ENCODE results near the gene NRGN. TPM values are rescaled to one million over a fixed set of nuclear protein-coding genes. Genes with fewer than 3 reads are reported as not detected.

Gene NRGN
- polyA plus RNA-seq, 1 donor (not counting 4 experiments of a cell fraction or from before 2014, with no cell fraction given), result 0.97 TPM

DNA sequence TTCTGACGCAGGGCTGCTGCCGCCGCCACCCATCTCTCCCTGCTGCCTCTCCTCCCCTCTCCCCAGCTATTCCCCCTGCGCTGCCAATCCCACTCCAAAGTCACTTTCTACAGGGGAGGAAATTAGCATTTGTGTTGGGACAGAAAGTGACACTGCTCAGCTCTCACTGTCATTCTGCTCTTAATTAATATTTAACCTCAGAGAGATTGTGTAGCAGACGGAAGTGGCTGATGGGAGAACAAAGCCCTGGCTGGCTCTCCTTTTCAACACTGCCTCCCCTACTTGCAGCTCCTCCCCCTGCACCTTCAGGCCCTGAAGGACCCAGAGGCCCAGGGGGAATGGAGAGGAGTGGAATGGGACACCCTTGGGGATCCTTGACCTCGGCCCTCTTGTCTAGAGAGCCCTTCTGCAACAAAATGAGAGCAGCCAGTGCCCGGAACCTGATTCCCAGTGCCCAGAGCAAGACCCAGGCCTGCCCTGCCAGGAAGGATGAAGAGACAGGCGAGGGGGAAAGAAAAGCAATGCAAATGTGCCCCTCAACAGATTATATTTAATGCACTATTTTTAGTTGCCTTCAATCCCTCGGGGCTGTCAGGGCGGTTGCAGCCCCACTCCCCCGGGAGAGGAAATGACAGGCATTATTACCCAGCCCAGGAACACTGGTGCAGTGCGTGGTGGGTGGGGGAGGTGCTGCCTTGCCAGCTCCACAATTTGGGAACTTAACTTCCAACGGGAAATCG is 14.6 kb upstream of the NRGN start:
- no peak overlapping the region for H3K27ac ChIP-seq (ENCODE audit: control insufficient read depth, insufficient read depth, low read length)
- peaks cover 31% of the 10 kb centered on the region for H3K27me3 ChIP-seq (ENCODE audit: control insufficient read depth, extremely low read depth, insufficient read depth, low read length)
- peak overlapping the region in 1 of 3 experiments; percentile 9 for H3K4me3 ChIP-seq (ENCODE audit: control insufficient read depth in 2 of 3, extremely low read depth in 1 of 3, insufficient read depth in 2 of 3, low read depth in 1 of 3, low read length in 3 of 3)
- H4K20me1 ChIP-seq (ENCODE audit: control insufficient read depth, extremely low read depth, insufficient read depth, low read length), result no peaks in the 10 kb centered on the region
- H3K4me2 ChIP-seq (ENCODE audit: control insufficient read depth, extremely low read depth, insufficient read depth, low read depth, low read length), result peak overlapping the region; percentile 61
- dilution Hi-C loops (cut with MboI; ENCODE audit: extremely low pct_ligation_motif_present, low sequenced_read_pairs), result no loop called here
- H3K9ac ChIP-seq (ENCODE audit: control insufficient read depth, extremely low read depth, insufficient read depth, low read length), result no peak overlapping the region
- peaks cover 4% of the 10 kb centered on the region for H3K9me1 ChIP-seq (ENCODE audit: control insufficient read depth, extremely low read depth, insufficient read depth, low read length)
- peak overlapping the region; percentile 75 for H2AFZ ChIP-seq (ENCODE audit: control insufficient read depth, low read length)
- TF ChIP-seq, protein P1, sequence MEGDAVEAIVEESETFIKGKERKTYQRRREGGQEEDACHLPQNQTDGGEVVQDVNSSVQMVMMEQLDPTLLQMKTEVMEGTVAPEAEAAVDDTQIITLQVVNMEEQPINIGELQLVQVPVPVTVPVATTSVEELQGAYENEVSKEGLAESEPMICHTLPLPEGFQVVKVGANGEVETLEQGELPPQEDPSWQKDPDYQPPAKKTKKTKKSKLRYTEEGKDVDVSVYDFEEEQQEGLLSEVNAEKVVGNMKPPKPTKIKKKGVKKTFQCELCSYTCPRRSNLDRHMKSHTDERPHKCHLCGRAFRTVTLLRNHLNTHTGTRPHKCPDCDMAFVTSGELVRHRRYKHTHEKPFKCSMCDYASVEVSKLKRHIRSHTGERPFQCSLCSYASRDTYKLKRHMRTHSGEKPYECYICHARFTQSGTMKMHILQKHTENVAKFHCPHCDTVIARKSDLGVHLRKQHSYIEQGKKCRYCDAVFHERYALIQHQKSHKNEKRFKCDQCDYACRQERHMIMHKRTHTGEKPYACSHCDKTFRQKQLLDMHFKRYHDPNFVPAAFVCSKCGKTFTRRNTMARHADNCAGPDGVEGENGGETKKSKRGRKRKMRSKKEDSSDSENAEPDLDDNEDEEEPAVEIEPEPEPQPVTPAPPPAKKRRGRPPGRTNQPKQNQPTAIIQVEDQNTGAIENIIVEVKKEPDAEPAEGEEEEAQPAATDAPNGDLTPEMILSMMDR (optimal IDR thresholded peaks at IDR 0.05 in 1 of 3, IDR thresholded peaks at IDR 0.05 in 1 of 3, conservative IDR thresholded peaks at IDR 0.05 in 1 of 3; ENCODE audit: extremely low read depth in 1 of 3, insufficient read depth in 2 of 3, low read length in 3 of 3), result no peak
- no peak for TF ChIP-seq EZH2 (IDR thresholded peaks at IDR 0.05; ENCODE audit: low read length)
- no peaks in the 10 kb centered on the region for H3K79me2 ChIP-seq (ENCODE audit: control insufficient read depth, insufficient read depth, low read length)
- peaks cover 12% of the 10 kb centered on the region for H3K4me1 ChIP-seq (ENCODE audit: control insufficient read depth, extremely low read depth, insufficient read depth, low read length)
- FAIRE-seq (no peak), DNase-seq (ENCODE audit: low read depth, low spot score) (no peak)
- H3K9me3 ChIP-seq (ENCODE audit: control insufficient read depth, low read depth, low read length), result no peaks in the 10 kb centered on the region
- H3K36me3 ChIP-seq (ENCODE audit: control insufficient read depth in 2 of 2, extremely low read depth in 1 of 2, insufficient read depth in 2 of 2, low read length in 2 of 2), result no peaks in the 10 kb centered on the region

DNA sequence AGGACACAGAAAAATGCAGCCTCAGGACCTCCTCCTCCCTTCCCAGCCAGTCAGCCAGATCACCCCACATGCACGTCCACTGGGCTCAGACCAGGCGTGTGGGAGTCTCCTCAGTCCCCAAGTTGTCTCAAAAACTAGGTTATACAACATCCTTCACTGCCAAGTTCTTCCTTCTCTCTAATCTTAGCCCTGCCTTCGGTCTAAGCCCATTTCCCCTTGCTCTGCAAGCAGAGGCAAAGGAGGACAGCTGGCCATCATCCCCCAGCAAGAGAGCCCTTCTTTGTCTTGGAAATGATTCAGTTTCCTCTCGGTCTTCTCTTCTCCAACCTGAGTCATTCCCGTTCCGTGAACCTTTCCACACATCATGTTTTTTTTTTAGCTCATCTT is 14.0 kb upstream of the NRGN start:
- no peak overlapping the region for H3K27ac ChIP-seq (ENCODE audit: control insufficient read depth, insufficient read depth, low read length)
- no peak overlapping the region for H3K9ac ChIP-seq (ENCODE audit: control insufficient read depth, extremely low read depth, insufficient read depth, low read length)
- peaks cover 12% of the 10 kb centered on the region for H3K4me1 ChIP-seq (ENCODE audit: control insufficient read depth, extremely low read depth, insufficient read depth, low read length)
- dilution Hi-C loops (cut with MboI; ENCODE audit: extremely low pct_ligation_motif_present, low sequenced_read_pairs), result no loop called here
- peaks cover 30% of the 10 kb centered on the region for H3K27me3 ChIP-seq (ENCODE audit: control insufficient read depth, extremely low read depth, insufficient read depth, low read length)
- peak overlapping the region; percentile 75 for H2AFZ ChIP-seq (ENCODE audit: control insufficient read depth, low read length)
- no peaks in the 10 kb centered on the region for H4K20me1 ChIP-seq (ENCODE audit: control insufficient read depth, extremely low read depth, insufficient read depth, low read length)
- H3K79me2 ChIP-seq (ENCODE audit: control insufficient read depth, insufficient read depth, low read length), result no peaks in the 10 kb centered on the region
- peak overlapping the region; percentile 61 for H3K4me2 ChIP-seq (ENCODE audit: control insufficient read depth, extremely low read depth, insufficient read depth, low read depth, low read length)
- DNase-seq (ENCODE audit: low read depth, low spot score), result no peak
- TF ChIP-seq, protein P1 (optimal IDR thresholded peaks at IDR 0.05 in 1 of 3, IDR thresholded peaks at IDR 0.05 in 1 of 3, conservative IDR thresholded peaks at IDR 0.05 in 1 of 3; ENCODE audit: extremely low read depth in 1 of 3, insufficient read depth in 2 of 3, low read length in 3 of 3), result no peak
- no peak for TF ChIP-seq EZH2 (IDR thresholded peaks at IDR 0.05; ENCODE audit: low read length)
- peak; percentile 85 for FAIRE-seq
- peaks cover 4% of the 10 kb centered on the region for H3K9me1 ChIP-seq (ENCODE audit: control insufficient read depth, extremely low read depth, insufficient read depth, low read length)
- H3K4me3 ChIP-seq (ENCODE audit: control insufficient read depth in 2 of 3, extremely low read depth in 1 of 3, insufficient read depth in 2 of 3, low read depth in 1 of 3, low read length in 3 of 3), result peak overlapping the region in 2 of 3 experiments; percentile 9 to 12
- no peaks in the 10 kb centered on the region for H3K9me3 ChIP-seq (ENCODE audit: control insufficient read depth, low read depth, low read length)
- no peaks in the 10 kb centered on the region for H3K36me3 ChIP-seq (ENCODE audit: control insufficient read depth in 2 of 2, extremely low read depth in 1 of 2, insufficient read depth in 2 of 2, low read length in 2 of 2)

Data from keratinocyte (primary cell).